ENCODE measurements around the gene PIR. TPM values are rescaled to one million over a fixed set of nuclear protein-coding genes. Genes with fewer than 3 reads are reported as not detected.

Gene PIR
- total RNA-seq, 1 experiment from 2014 or later = 17.1 TPM

GRCh38 chrX:15474028-15474427 lies 19.1 kb downstream of the PIR start:
- Mint-ChIP-seq H3K4me1 (peaks cover 16% of the 10 kb centered on the region), H3K36me3 (peaks cover 3% of the 10 kb centered on the region; the same call in 1 of the 2 replicates), H3K9me3 (no peaks in the 10 kb centered on the region), H3K4me3 (no peak overlapping the region), H3K27ac (no peak overlapping the region; the same call in 1 of the 2 replicates), H3K27me3 (ENCODE audit: low read depth) (no peaks in the 10 kb centered on the region)
- TF ChIP-seq EMX1 (CRISPR knock-in tag; IDR thresholded peaks at IDR 0.05) = no peak
- TF ChIP-seq ZNF671 (CRISPR knock-in tag; IDR thresholded peaks at IDR 0.05) = no peak
- TF ChIP-seq RORB (CRISPR knock-in tag; IDR thresholded peaks at IDR 0.05) = no peak
- no peak for TF ChIP-seq ZNF219 (CRISPR knock-in tag; IDR thresholded peaks at IDR 0.05; ENCODE audit: borderline replicate concordance)
- no peak for TF ChIP-seq KAT7 (CRISPR knock-in tag; IDR thresholded peaks at IDR 0.05; ENCODE audit: borderline replicate concordance)
- TF ChIP-seq AFF4 (CRISPR knock-in tag; IDR thresholded peaks at IDR 0.05; ENCODE audit: borderline replicate concordance) = no peak
- no peak for TF ChIP-seq ZBTB43 (CRISPR knock-in tag; IDR thresholded peaks at IDR 0.05)
- no peak for TF ChIP-seq MYBL2 (CRISPR knock-in tag; IDR thresholded peaks at IDR 0.05)
- no peak for TF ChIP-seq STAT6 (CRISPR knock-in tag; conservative IDR thresholded peaks at IDR 0.05; ENCODE audit: low read depth)
- TF ChIP-seq CBFB (CRISPR knock-in tag; IDR thresholded peaks at IDR 0.05; ENCODE audit: low read depth) = no peak
- TF ChIP-seq SOX15 (CRISPR knock-in tag; IDR thresholded peaks at IDR 0.05) = no peak
- no peak for TF ChIP-seq MLX (CRISPR knock-in tag; IDR thresholded peaks at IDR 0.05)
- TF ChIP-seq CDX4 (CRISPR knock-in tag; IDR thresholded peaks at IDR 0.05; ENCODE audit: borderline replicate concordance) = no peak
- TF ChIP-seq PREB (CRISPR knock-in tag; IDR thresholded peaks at IDR 0.05; ENCODE audit: borderline replicate concordance) = no peak
- no peak for TF ChIP-seq E2F5 (CRISPR knock-in tag; IDR thresholded peaks at IDR 0.05)
- TF ChIP-seq ZNF232 (CRISPR knock-in tag; IDR thresholded peaks at IDR 0.05) = no peak
- CTCF ChIA-PET = no interaction called here
- POLR2A ChIA-PET = no interaction called here
- no peak for DNase-seq (ENCODE audit: low spot score)
- no peak for ATAC-seq

Data from WTC11 (cell line).